ENCODE measurements around the gene FBXO24.
A peak's percentile ranks its signal among the peaks of the same experiment; 100 is the strongest.

The FBXO24 gene

DNA sequence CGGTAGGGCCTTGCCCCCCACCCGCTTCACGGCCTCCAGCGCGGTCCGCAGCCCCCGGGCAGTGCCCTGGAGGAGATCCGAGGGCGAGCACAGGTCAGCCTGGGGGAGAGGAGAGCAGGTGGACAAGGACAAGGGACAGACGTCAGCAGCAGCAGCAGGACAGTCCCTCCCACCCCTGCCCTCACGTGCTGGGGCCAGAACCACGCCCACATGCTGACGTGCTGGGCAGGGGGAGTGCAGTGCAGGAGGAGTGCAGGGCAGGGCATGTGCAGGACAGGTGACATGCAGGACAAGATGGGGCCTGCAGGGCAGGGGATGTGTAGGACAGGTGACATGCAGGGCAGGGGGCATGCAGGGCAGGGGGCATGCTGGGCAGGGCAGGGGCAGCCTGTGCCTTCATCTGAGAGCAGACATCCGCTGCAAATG, 10.9 kb upstream of the FBXO24 start:
- no peak for DNase-seq

DNA sequence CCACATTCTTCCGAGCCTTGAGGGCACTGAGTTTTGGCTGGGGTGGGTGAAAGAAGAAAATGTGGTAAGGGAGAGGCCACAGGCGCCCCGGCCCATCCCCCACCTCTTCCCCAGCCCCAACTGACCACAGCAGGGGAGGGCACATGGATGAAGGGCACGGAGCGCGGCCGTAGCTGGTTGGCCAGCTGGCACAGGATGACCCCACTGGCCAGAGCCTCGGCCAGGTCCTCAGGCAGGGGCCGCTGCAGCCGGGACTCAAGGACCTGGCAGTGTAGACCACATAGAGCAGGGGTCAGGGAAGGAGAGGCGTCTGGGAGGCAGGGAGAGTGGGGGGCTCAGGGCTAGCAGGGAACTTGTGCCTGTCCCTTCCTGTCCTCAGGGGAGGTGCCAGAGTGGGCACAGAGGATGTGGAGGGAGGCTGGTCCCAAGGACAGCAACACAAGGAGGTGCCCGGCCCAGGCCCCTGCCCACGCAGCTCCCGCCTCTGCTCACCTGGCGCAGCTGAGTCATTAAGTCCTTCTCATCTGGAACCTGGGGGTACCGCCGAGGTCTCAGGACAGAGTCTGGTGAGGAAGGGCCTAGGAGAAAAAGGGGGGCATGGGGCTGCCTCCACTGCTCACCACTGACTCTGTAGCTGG, 10.3 kb upstream of the FBXO24 start:
- DNase-seq = no peak

DNA sequence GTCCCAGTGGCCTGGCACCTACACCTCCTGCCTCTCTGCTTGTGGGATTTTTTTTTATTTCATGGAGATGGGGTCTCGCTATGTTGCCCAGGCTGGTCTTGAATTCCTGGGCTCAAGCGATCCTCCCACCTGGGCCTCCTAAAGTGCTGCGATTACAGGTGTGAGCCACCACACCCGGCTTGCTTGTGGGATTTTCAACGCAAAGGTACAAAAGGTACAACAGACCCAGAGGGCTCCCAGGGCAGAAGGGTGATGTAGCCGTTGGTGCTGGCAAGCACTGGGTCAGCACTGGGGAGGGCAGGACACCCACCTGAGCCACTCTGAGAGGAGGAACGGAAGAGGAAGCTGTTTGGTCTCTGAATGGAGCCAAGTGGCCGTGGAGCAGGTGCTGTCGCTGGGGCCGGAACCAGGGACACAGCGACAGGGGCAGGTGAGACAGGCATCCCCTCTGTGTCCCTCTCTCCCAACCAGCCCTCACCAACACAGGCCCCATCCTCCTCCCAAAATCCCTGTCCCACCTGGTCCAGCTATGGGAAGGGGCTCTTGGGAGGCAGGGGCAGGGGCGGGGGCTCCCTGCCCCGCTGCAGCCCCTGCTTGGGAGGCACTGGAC, 9.6 kb upstream of the FBXO24 start:
- DNase-seq = no peak

DNA sequence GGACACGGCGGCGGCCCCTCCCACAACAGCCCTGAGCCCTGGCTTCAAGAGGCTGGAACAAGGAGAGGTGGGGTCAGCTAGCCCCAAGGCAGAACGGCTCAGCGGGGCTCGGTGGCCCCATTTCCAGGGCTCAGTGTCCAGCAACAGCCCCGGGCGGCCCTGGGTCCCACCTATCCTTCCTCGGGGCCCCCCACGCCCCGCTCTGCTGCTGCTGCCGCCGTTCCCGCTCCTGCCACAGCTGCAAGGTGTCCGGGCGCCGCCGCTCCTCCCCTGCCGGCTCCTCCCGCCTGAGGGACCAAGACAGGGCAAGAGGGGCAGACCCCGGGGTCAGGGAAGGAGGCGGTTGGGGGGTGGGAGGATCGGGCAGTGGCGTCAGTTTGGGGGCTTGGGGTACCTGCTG, 9.0 kb upstream of the FBXO24 start:
- DNase-seq = no peak

DNA sequence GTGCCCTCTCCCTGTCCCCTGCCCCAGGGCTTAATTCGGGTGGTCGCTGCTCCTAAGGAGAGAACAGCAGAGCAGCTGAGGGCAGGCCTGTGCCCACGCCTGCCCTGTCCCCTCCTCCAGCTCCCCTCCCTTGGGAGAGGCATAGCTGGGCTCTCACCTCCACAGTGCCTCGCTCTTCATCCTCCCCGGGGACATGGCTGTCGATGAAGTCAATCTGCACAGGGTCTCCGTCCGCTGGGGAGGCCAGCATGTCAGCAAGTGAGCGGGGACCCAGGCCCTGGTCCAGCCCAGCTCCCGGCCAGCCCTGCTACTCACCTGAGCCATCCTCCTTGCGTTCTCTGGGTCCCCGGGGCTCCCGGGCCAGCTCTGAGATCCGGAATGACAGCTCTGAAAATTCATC, 8.6 kb upstream of the FBXO24 start:
- no peak for DNase-seq

- no peak for DNase-seq
Measured at GRCh38 chr7:100578246-100579183, 7.6 kb upstream of the FBXO24 start.

GRCh38 chr7:100580466-100581283, 5.5 kb upstream of the FBXO24 start:
- DNase-seq = no peak

DNA sequence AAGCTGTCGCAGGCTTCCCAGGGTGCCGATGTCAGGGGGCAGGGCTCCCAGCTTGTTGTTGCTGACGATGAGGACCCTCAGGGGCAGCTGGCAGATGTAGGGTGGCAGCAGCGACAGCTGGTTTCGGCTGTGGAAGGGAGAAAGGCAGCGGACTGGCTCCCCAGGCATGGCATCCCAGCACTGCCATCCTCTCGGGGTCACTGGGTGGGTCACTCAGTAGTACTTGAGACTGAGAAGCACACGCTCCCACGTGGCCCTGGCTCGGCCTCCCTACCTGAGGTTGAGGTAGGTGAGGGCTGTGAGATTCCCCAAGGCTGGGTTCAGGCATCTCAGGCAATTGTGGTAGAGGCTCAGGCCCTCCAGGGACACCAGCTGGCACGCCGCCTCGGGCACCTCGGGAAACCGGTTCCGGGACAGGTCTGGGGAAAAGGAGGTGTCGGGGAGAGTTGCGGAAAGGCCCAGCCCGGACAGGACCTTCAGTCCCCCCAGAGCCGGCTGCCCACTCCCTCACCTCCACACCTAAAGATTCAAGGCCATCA, 4.0 kb upstream of the FBXO24 start:
- no peak for DNase-seq

- DNase-seq = no peak
Measured at GRCh38 chr7:100582650-100583049, 3.5 kb upstream of the FBXO24 start.

DNA sequence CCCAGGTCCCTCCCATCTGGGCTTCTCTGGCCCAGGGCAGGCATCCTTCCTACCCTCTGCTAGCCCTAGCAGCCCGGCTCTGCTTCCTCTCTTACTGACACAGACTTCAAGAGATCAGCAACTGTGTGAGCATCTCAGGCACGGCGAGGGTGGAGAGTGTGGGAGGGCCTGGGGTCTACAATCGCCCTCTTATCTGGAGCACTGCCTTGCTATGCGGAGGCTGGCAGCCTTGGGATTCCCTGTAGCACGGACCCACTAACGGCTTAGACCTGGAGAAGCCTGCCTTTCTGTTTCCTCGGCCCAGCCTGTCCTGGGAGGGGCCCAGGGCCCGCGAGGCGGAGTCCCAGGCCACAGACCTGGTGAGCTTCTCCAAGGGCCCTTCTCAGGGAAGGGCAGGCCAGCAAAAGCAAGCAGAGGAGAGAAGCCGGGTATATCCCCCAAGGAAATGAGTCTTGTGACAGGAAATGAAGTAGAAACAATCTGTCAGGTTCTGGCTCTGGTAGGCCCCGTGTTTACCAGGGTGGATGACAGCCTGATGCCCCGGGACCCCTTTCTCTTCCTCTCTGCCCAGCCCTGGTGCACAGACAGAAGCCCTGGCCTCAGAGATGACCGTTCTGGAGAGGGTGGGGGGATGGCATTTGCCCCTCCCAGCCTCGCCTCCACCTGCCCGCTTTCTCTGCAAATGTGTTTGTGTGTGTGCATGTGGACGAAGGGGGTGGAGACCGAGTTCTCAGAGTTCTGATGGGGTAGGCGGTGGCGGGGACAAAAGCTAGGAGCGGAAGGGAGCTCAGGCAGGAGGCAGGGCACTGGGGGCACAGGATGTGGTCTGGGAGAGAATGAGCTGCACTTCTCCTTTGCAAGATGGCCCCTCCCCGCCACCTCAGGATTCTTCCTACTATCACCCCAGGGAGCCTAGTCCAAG, 2.7 kb upstream of the FBXO24 start:
- DNase-seq = no peak

DNA sequence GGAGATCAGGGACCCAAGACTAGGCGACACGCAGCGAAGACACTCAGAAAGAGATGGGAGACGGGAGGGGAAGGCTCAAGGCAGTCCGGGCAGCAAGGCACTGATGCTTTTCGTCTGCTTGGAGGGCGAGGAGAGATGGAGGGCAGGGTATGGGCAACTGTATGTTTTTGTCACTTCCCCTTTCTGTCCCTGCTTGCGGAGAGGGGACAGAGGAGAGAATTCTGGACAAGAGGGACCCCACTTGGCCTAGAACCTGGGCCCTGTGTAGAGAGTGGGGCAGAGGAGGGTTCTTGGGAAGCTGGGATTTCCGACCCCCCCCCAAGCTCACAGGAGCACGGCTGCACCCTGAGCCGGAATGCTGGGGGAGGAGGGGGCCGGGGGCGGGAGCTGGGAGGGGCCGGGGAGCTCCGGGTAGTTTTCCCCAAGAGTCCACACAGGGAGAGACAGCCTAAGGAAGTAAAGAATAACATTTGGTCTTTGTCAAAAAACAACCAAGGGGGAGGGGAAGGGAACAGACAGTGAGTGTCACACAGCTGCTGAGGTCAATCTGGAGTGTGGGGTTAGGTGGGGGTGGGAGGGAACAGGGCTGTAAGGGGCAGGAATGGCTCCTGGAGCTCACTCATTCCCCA, 2.0 kb upstream of the FBXO24 start:
- no peak for DNase-seq

GRCh38 chr7:100584683-100585510, 1.2 kb upstream of the FBXO24 start:
- DNase-seq = peak; percentile 66

GRCh38 chr7:100585511-100586265, 440 bp upstream of the FBXO24 start, which contains the start of gene LRCH4:
LRCH4 (minus strand) TSS chr7:100586129; CDS start chr7:100586100, 29 bp downstream.
- no peak for DNase-seq

GRCh38 chr7:100588438-100588837, 2.3 kb downstream of the FBXO24 start:
- no peak for DNase-seq

- no peak for DNase-seq
Measured at GRCh38 chr7:100589341-100589947, 3.3 kb downstream of the FBXO24 start.

DNA sequence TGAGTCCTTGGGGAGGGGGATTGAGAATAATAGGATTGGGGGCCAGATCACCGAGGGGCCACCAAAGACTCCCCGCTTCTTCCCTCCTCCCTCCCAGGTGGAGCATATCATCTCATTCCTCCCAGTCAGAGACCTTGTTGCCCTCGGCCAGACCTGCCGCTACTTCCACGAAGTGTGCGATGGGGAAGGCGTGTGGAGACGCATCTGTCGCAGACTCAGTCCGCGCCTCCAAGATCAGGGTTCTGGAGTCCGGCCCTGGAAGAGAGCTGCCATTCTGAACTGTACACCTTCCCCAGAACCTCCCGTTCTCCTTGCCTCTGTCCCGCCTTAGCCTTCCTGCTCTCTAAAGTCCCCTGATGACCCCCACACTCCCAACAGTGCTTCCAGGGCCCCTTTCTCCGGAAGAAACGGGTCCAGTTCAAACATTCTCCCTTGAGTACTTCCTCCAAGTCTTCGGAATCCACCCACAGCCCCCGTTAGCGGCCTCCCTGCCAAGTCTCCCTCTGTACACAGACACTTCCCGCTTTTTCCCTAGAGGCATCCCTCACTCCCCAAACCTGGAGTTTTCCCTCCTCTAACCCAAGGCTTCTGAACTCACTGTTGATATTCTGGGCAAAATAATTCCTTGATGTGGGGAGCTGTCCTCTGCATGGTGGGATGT, 4.1 kb downstream of the FBXO24 start:
- DNase-seq = no peak

GRCh38 chr7:100591596-100591995, 5.5 kb downstream of the FBXO24 start:
- no peak for DNase-seq

GRCh38 chr7:100595188-100595587, 9.1 kb downstream of the FBXO24 start:
- DNase-seq = no peak

All from fibroblast of skin of right biceps (primary cell).